ENCODE results near the gene GPR135. TPM values are rescaled to one million over a fixed set of nuclear protein-coding genes. Genes with fewer than 3 reads are reported as not detected.

Gene GPR135
- total and polyA plus RNA-seq, 10 of the 15 experiments (the other 5 are each of a cell fraction or from before 2014, with no cell fraction given) = 0.11 to 1.1 (median 0.86) TPM

DNA sequence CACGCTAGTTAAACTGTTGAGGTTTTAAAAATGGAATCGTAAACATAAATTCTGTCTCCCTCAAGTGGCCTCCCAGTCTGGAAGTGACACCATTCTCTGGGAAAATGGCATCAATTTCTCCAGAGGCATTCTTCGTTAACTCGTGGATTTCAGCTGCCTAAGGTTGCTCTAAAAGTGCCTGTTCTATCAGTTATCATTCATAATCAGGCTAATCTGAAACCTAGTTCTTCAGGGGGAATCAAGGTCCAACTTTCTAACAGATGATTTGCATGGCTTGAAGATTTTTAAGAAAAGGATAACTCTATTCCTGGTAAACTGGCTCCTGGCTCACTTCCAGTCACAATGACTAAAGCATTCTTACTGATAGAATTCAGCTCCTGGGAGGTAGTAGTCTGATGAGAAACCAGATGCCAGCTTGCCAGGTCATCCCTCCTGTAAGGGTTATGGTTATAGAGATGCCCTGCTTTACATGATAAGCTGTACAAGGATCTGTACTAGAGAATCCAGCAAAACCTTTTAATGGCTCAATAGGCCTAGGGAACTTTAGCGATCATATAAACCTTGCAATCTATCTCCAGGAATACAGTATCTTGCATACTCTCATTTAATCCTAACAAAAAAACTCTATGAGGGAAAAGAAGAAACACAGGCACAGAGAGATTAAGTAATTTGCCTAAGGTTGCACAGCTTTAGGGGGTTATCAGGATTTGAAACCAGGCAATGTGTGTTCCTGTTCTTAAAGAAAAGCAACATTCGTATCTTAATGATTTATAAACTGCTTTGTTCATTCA lies 17.6 kb upstream of the GPR135 start:
- Histone ChIP-seq H3K27me3 (replicated peaks in 1 of 2; ENCODE audit: control insufficient read depth in 2 of 2, insufficient read depth in 2 of 2, low read length in 1 of 2) (no peaks in the 10 kb centered on the region), H3K9me3 (replicated peaks; ENCODE audit: control insufficient read depth, insufficient read depth, low read length) (no peaks in the 10 kb centered on the region), H3K4me3 (peak overlapping the region; percentile 83), H3K79me2 (ENCODE audit: control insufficient read depth, insufficient read depth, low read length) (peaks cover 60% of the 10 kb centered on the region), H3K9ac (ENCODE audit: control insufficient read depth, insufficient read depth, low read length) (peak overlapping the region; percentile 76), H3K27ac (ENCODE audit: control insufficient read depth, insufficient read depth) (peak overlapping the region; percentile 85), H3K4me2 (ENCODE audit: control insufficient read depth, insufficient read depth) (peak overlapping the region; percentile 96), H3K4me1 (ENCODE audit: control insufficient read depth, insufficient read depth, low read length) (peaks cover 10% of the 10 kb centered on the region; the same call in 1 of the 2 replicates), H2AFZ (ENCODE audit: control insufficient read depth, low read depth, low read length) (no peak overlapping the region), H3K36me3 (ENCODE audit: control insufficient read depth in 2 of 2, insufficient read depth in 2 of 2, low read length in 1 of 2) (no peaks in the 10 kb centered on the region), H4K20me1 (ENCODE audit: control insufficient read depth, insufficient read depth) (no peaks in the 10 kb centered on the region)
- TSS peak; percentile 73 for BruUV-seq (replicated peaks)
- intact Hi-C loops (cut with micrococcal nuclease; ENCODE audit: unreplicated experiment) = loop anchor here (10.0 kb wide), 2 partner anchors 612 to 682 kb away; partner anchors contain the start of genes DHRS7 and PCNX4
- ATAC-seq = no peak
- ChIA-PET SMC1A (ENCODE audit: uncharacterized antibody, unreplicated experiment) (no interaction called here), RAD21 (ENCODE audit: unreplicated experiment) (interaction anchor here (1.5 kb wide), 1 partner anchor 358 kb away, joined by 4 read pairs; no protein-coding TSS in a partner anchor), CTCF (interaction anchor here (0.6 to 2.2 kb wide), 4 partner anchors 10 to 94 kb away, joined by 3 to 6 read pairs (median 3); partner anchors contain the start of gene CCDC175), POLR2A (interaction anchor here (1.2 to 1.7 kb wide), 2 partner anchors 18 to 24 kb away, joined by 3 to 6 read pairs; partner anchors contain the start of gene GPR135)
- 51% methylated on average over 6 of the region's 6 CpGs for WGBS (ENCODE audit: insufficient coverage, insufficient replicate concordance, low lambda C conversion rate, missing lambda C conversion rate)
- peak; percentile 33; the same call in 1 of the 2 replicates for TF ChIP-seq SMARCA5 (IDR thresholded peaks at IDR 0.05)
- TF ChIP-seq, protein P1, sequence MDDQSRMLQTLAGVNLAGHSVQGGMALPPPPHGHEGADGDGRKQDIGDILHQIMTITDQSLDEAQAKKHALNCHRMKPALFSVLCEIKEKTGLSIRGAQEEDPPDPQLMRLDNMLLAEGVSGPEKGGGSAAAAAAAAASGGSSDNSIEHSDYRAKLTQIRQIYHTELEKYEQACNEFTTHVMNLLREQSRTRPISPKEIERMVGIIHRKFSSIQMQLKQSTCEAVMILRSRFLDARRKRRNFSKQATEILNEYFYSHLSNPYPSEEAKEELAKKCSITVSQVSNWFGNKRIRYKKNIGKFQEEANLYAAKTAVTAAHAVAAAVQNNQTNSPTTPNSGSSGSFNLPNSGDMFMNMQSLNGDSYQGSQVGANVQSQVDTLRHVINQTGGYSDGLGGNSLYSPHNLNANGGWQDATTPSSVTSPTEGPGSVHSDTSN (IDR thresholded peaks at IDR 0.05; ENCODE audit: insufficient replicate concordance, low read depth, low read length) = no peak
- peak; percentile 35; the same call in 1 of the 2 replicates for TF ChIP-seq KDM1A (IDR thresholded peaks at IDR 0.05; ENCODE audit: borderline replicate concordance)
- FAIRE-seq = no peak
- DNase-seq (ENCODE audit: low read depth, low spot score) = no peak
- in situ Hi-C loops (cut with MboI) = loop anchor here (25.0 kb wide), 1 partner anchor 680 kb away; the partner anchor contains the start of gene DHRS7

Data from GM12878 (cell line).